Uterus (tissue), 4 donors: ENCODE results near the gene TRMT44. TPM values are rescaled to one million over a fixed set of nuclear protein-coding genes. Genes with fewer than 3 reads are reported as not detected.
A peak's percentile ranks its signal among the peaks of the same experiment; 100 is the strongest.

Experiments used
- DNase-seq, 2 donors: peaks; one replicate each; pipeline ENCODE4 v3.0.0-alpha.2; 2019 to 2020
- H3K27ac ChIP-seq, 2 donors: fragments of 200-600 bp; sonication (generic); 1 replicate in 1 of 2; 2 replicates in 1 of 2; pipeline ENCODE4 v1.5.1; 2016 to 2018
- H3K27me3 ChIP-seq, 2 donors: fragments of 200-600 bp; sonication (generic); one replicate each; pipeline ENCODE4 v1.5.1; 2018 to 2019; ENCODE audit warnings: control low read depth in 1 of 2
- H3K36me3 ChIP-seq, 2 donors: fragments of 200-600 bp; sonication (generic); one replicate each; pipeline ENCODE4 v1.5.1; 2019; ENCODE audit warnings: control low read depth in 1 of 2
- H3K4me1 ChIP-seq, 2 donors: fragments of 200-600 bp; sonication (generic); one replicate each; pipeline ENCODE4 v1.5.1; 2018 to 2019; ENCODE audit warnings: control low read depth in 1 of 2
- H3K4me3 ChIP-seq, 2 donors: fragments of 200-600 bp; sonication (generic); 1 replicate in 1 of 2; 2 replicates in 1 of 2; pipeline ENCODE4 v1.5.1; 2018 to 2019; ENCODE audit warnings: mild to moderate bottlenecking in 1 of 2
- H3K9me3 ChIP-seq, 2 donors: fragments of 200-600 bp; sonication (generic); one replicate each; pipeline ENCODE4 v1.5.1; 2019; ENCODE audit warnings: control low read depth in 1 of 2
- CTCF ChIP-seq, 4 experiments: fragments of 200-600 bp in 2 of 4; fragments of 450-650 bp in 2 of 4; sonication (generic) in 2 of 4; IDR thresholded peaks; one replicate each; pipeline ENCODE4 v1.5.1; 2016 to 2019; ENCODE audit warnings: antibody characterized with exemption in 4 of 4, mild to moderate bottlenecking in 2 of 4, moderate library complexity in 1 of 4
- POLR2A ChIP-seq, 2 donors: fragments of 450-650 bp; IDR thresholded peaks; one replicate each; pipeline ENCODE4 v1.6.1; 2016; ENCODE audit warnings: antibody characterized with exemption in 2 of 2, mild to moderate bottlenecking in 1 of 2, moderate library complexity in 1 of 2
- intact Hi-C: fragments of 100-400 bp; cut with DNase I; formaldehyde crosslinking; loops from one replicate; pipeline ENCODE4 v1.15.1; 2023; ENCODE audit warnings: low total_unique reads
- total RNA-seq, 4 donors: library from RNA; depleted of rRNA in 3 of 4; stranded (reverse); fragments of >200 nt in 3 of 4; gene quantifications; one replicate each; pipeline versions ENCODE4 v1.1.0 to v1.2.4, GENCODE V29; 2014 to 2023
- donor health status: DM: yes; HTN: yes; CAD: no.

The TRMT44 gene
- total RNA-seq, 4 donors from 2014 or later = 3.3 to 38.8 (median 32.3) TPM

GRCh38 chr4:8500966-8501365, 60.4 kb downstream of the TRMT44 start:
- Histone ChIP-seq H3K9me3 (no peaks in the 10 kb centered on the region), H3K27me3 (no peaks in the 10 kb centered on the region), H3K4me3 (no peak overlapping the region), H3K4me1 (peaks cover 0 to 12% of the 10 kb centered on the region in 2 donors), H3K27ac (no peak overlapping the region), H3K36me3 (no peaks in the 10 kb centered on the region)
- intact Hi-C loops = no loop called here
- TF ChIP-seq CTCF (IDR thresholded peaks at IDR 0.05) (no peak), POLR2A (IDR thresholded peaks at IDR 0.05) (no peak)
- DNase-seq = no peak

GRCh38 chr4:8501781-8502180, 61.2 kb downstream of the TRMT44 start:
- no peaks in the 10 kb centered on the region for H3K36me3 ChIP-seq
- no peak for TF ChIP-seq POLR2A (IDR thresholded peaks at IDR 0.05)
- TF ChIP-seq CTCF (IDR thresholded peaks at IDR 0.05) = no peak
- peaks cover under 1 to 12% of the 10 kb centered on the region in 2 donors for H3K4me1 ChIP-seq
- no peaks in the 10 kb centered on the region for H3K9me3 ChIP-seq
- intact Hi-C loops = no loop called here
- H3K27me3 ChIP-seq = no peaks in the 10 kb centered on the region
- H3K27ac ChIP-seq = peak overlapping the region in 1 of 2 donors; percentile 44
- no peak overlapping the region for H3K4me3 ChIP-seq
- no peak for DNase-seq

- intact Hi-C loops = no loop called here
Observed at GRCh38 chr4:8502371-8502770, 61.8 kb downstream of the TRMT44 start.

GRCh38 chr4:8502836-8503585, 62.4 kb downstream of the TRMT44 start:
- peak; percentile 56 to 61 for DNase-seq
- Histone ChIP-seq H3K4me1 (peaks cover 6 to 12% of the 10 kb centered on the region in 2 donors), H3K36me3 (no peaks in the 10 kb centered on the region), H3K27me3 (no peaks in the 10 kb centered on the region), H3K27ac (peak overlapping the region; percentile 39 to 86), H3K4me3 (no peak overlapping the region), H3K9me3 (no peaks in the 10 kb centered on the region)
- TF ChIP-seq POLR2A (IDR thresholded peaks at IDR 0.05) = no peak
- TF ChIP-seq CTCF (IDR thresholded peaks at IDR 0.05) = no peak
- intact Hi-C loops = no loop called here

More at GRCh38 chr4:8502371-8502770, 61.8 kb downstream of the TRMT44 start:
- Histone ChIP-seq H3K9me3 (no peaks in the 10 kb centered on the region), H3K27ac (peak overlapping the region; percentile 39 to 86), H3K27me3 (no peaks in the 10 kb centered on the region), H3K4me1 (peaks cover 6 to 12% of the 10 kb centered on the region in 2 donors), H3K4me3 (no peak overlapping the region), H3K36me3 (no peaks in the 10 kb centered on the region)
- TF ChIP-seq POLR2A (IDR thresholded peaks at IDR 0.05) (no peak), CTCF (IDR thresholded peaks at IDR 0.05) (no peak)
- DNase-seq = no peak

- intact Hi-C loops = no loop called here
- peak overlapping the region in 1 of 2 donors; percentile 86 for H3K27ac ChIP-seq
- peaks cover 6 to 12% of the 10 kb centered on the region in 2 donors for H3K4me1 ChIP-seq
- TF ChIP-seq CTCF (IDR thresholded peaks at IDR 0.05) (no peak), POLR2A (IDR thresholded peaks at IDR 0.05) (no peak)
- H3K27me3 ChIP-seq = no peaks in the 10 kb centered on the region
- no peak overlapping the region for H3K4me3 ChIP-seq
- H3K9me3 ChIP-seq = no peaks in the 10 kb centered on the region
- H3K36me3 ChIP-seq = no peaks in the 10 kb centered on the region
- no peak for DNase-seq
Observed at GRCh38 chr4:8503801-8504200, 63.2 kb downstream of the TRMT44 start.
